ENCODE data around the gene LBHD1. TPM values are rescaled to one million over a fixed set of nuclear protein-coding genes. Genes with fewer than 3 reads are reported as not detected.

The LBHD1 gene
- polyA plus RNA-seq, 3 donors: 1.9 to 9.1 (median 2.9) TPM

GRCh38 chr11:62716816-62717215 lies 44.7 kb upstream of the LBHD1 start:
- H2AFZ ChIP-seq (ENCODE audit: insufficient read depth, low read depth, low read length, poor library complexity, severe bottlenecking): no peak overlapping the region
- peaks cover 66% of the 10 kb centered on the region for H4K20me1 ChIP-seq (ENCODE audit: insufficient read depth, low read length)
- H3K27ac ChIP-seq (ENCODE audit: low read depth in 1 of 2, low read length in 2 of 2): no peak overlapping the region
- intact Hi-C loops (cut with micrococcal nuclease): no loop called here
- Mint-ChIP-seq H3K9me3 (no peaks in the 10 kb centered on the region), H3K4me3 (no peak overlapping the region), H3K27me3 (ENCODE audit: low read depth in 3 of 3) (no peaks in the 10 kb centered on the region), H3K4me1 (peaks cover 4% of the 10 kb centered on the region), H3K27ac (peak overlapping the region in 1 of 7 donors; percentile 20), H3K36me3 (peaks cover 88 to 96% of the 10 kb centered on the region in 2 donors)
- TF ChIP-seq CTCF (IDR thresholded peaks at IDR 0.05): no peak
- H3K27me3 ChIP-seq (ENCODE audit: control insufficient read depth in 2 of 2, insufficient read depth in 2 of 2, low read length in 2 of 2): no peaks in the 10 kb centered on the region
- no peak overlapping the region for H3K4me3 ChIP-seq (replicated peaks in 1 of 3; ENCODE audit: low read depth in 2 of 3, low read length in 3 of 3)
- no peaks in the 10 kb centered on the region for H3K4me1 ChIP-seq (ENCODE audit: control insufficient read depth in 1 of 2, insufficient read depth in 2 of 2, low read length in 2 of 2)
- peaks cover 72% of the 10 kb centered on the region for H3K79me2 ChIP-seq (ENCODE audit: insufficient read depth, low read length)
- peaks cover 89 to 98% of the 10 kb centered on the region in 2 donors for H3K36me3 ChIP-seq (replicated peaks in 1 of 2; ENCODE audit: control insufficient read depth in 1 of 2, insufficient read depth in 2 of 2, low read length in 2 of 2)
- no peak overlapping the region for H3K9ac ChIP-seq (ENCODE audit: insufficient read depth, low read length, poor library complexity, severe bottlenecking)
- H3K9me3 ChIP-seq (replicated peaks in 1 of 2; ENCODE audit: control insufficient read depth in 1 of 2, insufficient read depth in 1 of 2, low read length in 2 of 2): no peaks in the 10 kb centered on the region
- no peak for DNase-seq
- H3K4me2 ChIP-seq (replicated peaks; ENCODE audit: extremely low read depth, low read length, poor library complexity, severe bottlenecking): no peak overlapping the region
- WGBS (ENCODE audit: insufficient coverage): 96% methylated on average over 5 of the region's 11 CpGs

- Histone ChIP-seq H3K4me1 (ENCODE audit: control insufficient read depth in 1 of 2, insufficient read depth in 2 of 2, low read length in 2 of 2) (no peaks in the 10 kb centered on the region), H3K4me2 (replicated peaks; ENCODE audit: extremely low read depth, low read length, poor library complexity, severe bottlenecking) (no peak overlapping the region), H3K79me2 (ENCODE audit: insufficient read depth, low read length) (peaks cover 66% of the 10 kb centered on the region), H3K4me3 (replicated peaks in 1 of 3; ENCODE audit: low read depth in 2 of 3, low read length in 3 of 3) (no peak overlapping the region), H4K20me1 (ENCODE audit: insufficient read depth, low read length) (peaks cover 59% of the 10 kb centered on the region), H3K27me3 (ENCODE audit: control insufficient read depth in 2 of 2, insufficient read depth in 2 of 2, low read length in 2 of 2) (no peaks in the 10 kb centered on the region), H3K9ac (ENCODE audit: insufficient read depth, low read length, poor library complexity, severe bottlenecking) (no peak overlapping the region), H2AFZ (ENCODE audit: insufficient read depth, low read depth, low read length, poor library complexity, severe bottlenecking) (no peak overlapping the region), H3K9me3 (replicated peaks in 1 of 2; ENCODE audit: control insufficient read depth in 1 of 2, insufficient read depth in 1 of 2, low read length in 2 of 2) (no peaks in the 10 kb centered on the region), H3K36me3 (replicated peaks in 1 of 2; ENCODE audit: control insufficient read depth in 1 of 2, insufficient read depth in 2 of 2, low read length in 2 of 2) (peaks cover 87 to 98% of the 10 kb centered on the region in 2 donors), H3K27ac (ENCODE audit: low read depth in 1 of 2, low read length in 2 of 2) (no peak overlapping the region)
- DNase-seq: no peak
- Mint-ChIP-seq H3K4me3 (no peak overlapping the region), H3K36me3 (peaks cover 82 to 91% of the 10 kb centered on the region in 2 donors), H3K4me1 (peaks cover 4% of the 10 kb centered on the region), H3K27ac (no peak overlapping the region), H3K9me3 (no peaks in the 10 kb centered on the region), H3K27me3 (ENCODE audit: low read depth in 3 of 3) (no peaks in the 10 kb centered on the region)
- no peak for TF ChIP-seq CTCF (IDR thresholded peaks at IDR 0.05)
- intact Hi-C loops (cut with micrococcal nuclease): no loop called here
- 100% methylated on average over 2 of the region's 5 CpGs for WGBS (ENCODE audit: insufficient coverage)
These were observed 44.1 kb upstream of the LBHD1 start for GRCh38 chr11:62716206-62716605.
